ENCODE results near the gene FGF13.

- TF ChIP-seq SUZ12 (IDR thresholded peaks at IDR 0.05; ENCODE audit: extremely low read depth, insufficient read depth, insufficient read length) (no peak), YY1 (IDR thresholded peaks at IDR 0.05; ENCODE audit: insufficient read depth, insufficient read length) (no peak)
Measured at GRCh38 chrX:138669693-138670092, 41.8 kb downstream of the FGF13 start.
